Activated naive CD4-positive, alpha-beta T cell treated with anti-CD3 and anti-CD28 coated beads for 36 hours (primary cell): ENCODE results near the gene LURAP1L. TPM values are rescaled to one million over a fixed set of nuclear protein-coding genes. Genes with fewer than 3 reads are reported as not detected.

Experiments used
- CTCF ChIA-PET: fragments of 350-600 bp; sonication (Branson Sonifier 250); formaldehyde crosslinking; loops from one replicate; lab custom pipeline; 2021; ENCODE audit warnings: antibody characterized with exemption; lab: Charles Lee
- DNase-seq: peaks from one replicate; pipeline ENCODE4 v3.0.0-alpha.2; 2020
- H3K27ac Mint-ChIP-seq: one replicate; pipeline ENCODE4 v1.8.0; 2021; ENCODE audit warnings: mild to moderate bottlenecking, mixed read lengths
- H3K27me3 Mint-ChIP-seq: one replicate; pipeline ENCODE4 v1.8.0; 2021; ENCODE audit warnings: low read depth, mixed read lengths
- H3K36me3 Mint-ChIP-seq: one replicate; pipeline ENCODE4 v1.8.0; 2021; ENCODE audit warnings: low read depth, mixed read lengths
- H3K4me1 Mint-ChIP-seq: one replicate; pipeline ENCODE4 v1.8.0; 2021; ENCODE audit warnings: low read depth, mixed read lengths
- H3K4me3 Mint-ChIP-seq: one replicate; pipeline ENCODE4 v1.8.0; 2021; ENCODE audit warnings: mild to moderate bottlenecking, moderate library complexity, mixed read lengths
- H3K9me3 Mint-ChIP-seq: one replicate; pipeline ENCODE4 v1.8.0; 2021; ENCODE audit warnings: mixed read lengths
- intact Hi-C: fragments of 100-400 bp; cut with micrococcal nuclease; formaldehyde crosslinking; loops from one replicate; pipeline ENCODE4 v1.15.1; 2023
- total RNA-seq, 2 experiments: library from RNA; stranded (reverse); gene quantifications; one replicate each; pipeline ENCODE4 v1.2.3, GENCODE V29; 2021

LURAP1L gene
- total RNA-seq, 2 experiments from 2014 or later: not detected

GRCh38 chr9:12801663-12802062, 26.8 kb downstream of the LURAP1L start:
- DNase-seq: no peak
- intact Hi-C loops: no loop called here
- no peak overlapping the region for H3K27ac Mint-ChIP-seq
- H3K36me3 Mint-ChIP-seq: no peaks in the 10 kb centered on the region
- CTCF ChIA-PET: no interaction called here
- H3K9me3 Mint-ChIP-seq: peaks cover 4% of the 10 kb centered on the region
- H3K4me1 Mint-ChIP-seq: no peaks in the 10 kb centered on the region
- no peak overlapping the region for H3K4me3 Mint-ChIP-seq
- no peaks in the 10 kb centered on the region for H3K27me3 Mint-ChIP-seq

GRCh38 chr9:12802093-12802492, 27.3 kb downstream of the LURAP1L start:
- no peaks in the 10 kb centered on the region for H3K27me3 Mint-ChIP-seq
- H3K27ac Mint-ChIP-seq: no peak overlapping the region
- CTCF ChIA-PET: no interaction called here
- no peak for DNase-seq
- peaks cover 4% of the 10 kb centered on the region for H3K9me3 Mint-ChIP-seq
- no peaks in the 10 kb centered on the region for H3K36me3 Mint-ChIP-seq
- intact Hi-C loops: no loop called here
- H3K4me1 Mint-ChIP-seq: no peaks in the 10 kb centered on the region
- no peak overlapping the region for H3K4me3 Mint-ChIP-seq

DNA sequence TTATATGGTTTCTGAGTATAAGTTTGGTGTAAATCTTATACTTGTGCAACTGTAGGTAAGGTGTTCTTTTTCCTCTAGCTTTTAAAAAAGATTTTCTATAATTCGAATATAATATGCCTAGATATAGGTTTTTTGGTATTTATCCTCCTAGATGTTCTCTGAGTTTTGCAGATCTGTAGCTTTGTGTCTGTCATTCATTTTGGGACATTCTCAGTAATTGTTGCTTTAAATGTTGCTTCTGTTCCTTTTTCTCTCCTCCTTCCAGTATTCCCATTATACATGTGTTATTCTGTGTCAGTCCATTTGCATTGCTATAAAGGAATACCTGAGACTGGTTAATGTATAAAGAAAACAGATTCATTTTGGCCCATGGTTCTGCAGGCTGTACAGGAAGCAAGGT, 33.7 kb downstream of the LURAP1L start:
- H3K4me1 Mint-ChIP-seq: no peaks in the 10 kb centered on the region
- H3K27me3 Mint-ChIP-seq: no peaks in the 10 kb centered on the region
- CTCF ChIA-PET: no interaction called here
- H3K4me3 Mint-ChIP-seq: no peak overlapping the region
- intact Hi-C loops: no loop called here
- no peak overlapping the region for H3K27ac Mint-ChIP-seq
- peaks cover 9% of the 10 kb centered on the region for H3K9me3 Mint-ChIP-seq
- no peaks in the 10 kb centered on the region for H3K36me3 Mint-ChIP-seq
- no peak for DNase-seq

DNA sequence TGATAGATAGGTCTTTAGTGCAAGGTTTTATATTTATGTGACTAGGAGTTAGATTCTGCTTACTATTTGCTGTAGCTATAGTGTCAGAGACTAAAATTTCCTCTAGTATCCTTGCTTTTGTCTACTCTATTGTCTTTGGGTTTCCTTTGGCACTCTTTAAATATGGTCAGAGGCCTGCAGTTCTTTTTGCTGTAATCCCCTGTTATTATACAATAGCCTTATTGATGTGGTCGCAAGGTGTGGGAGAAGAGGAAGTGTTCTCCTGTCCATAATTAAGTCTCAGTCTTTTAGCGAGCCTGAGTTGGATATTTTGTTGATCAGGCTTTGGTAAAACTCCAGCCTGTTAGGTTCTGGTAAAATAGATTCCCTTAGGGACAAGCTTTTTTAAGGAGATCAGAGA, 34.9 kb downstream of the LURAP1L start:
- Mint-ChIP-seq H3K9me3 (peaks cover 12% of the 10 kb centered on the region), H3K4me1 (no peaks in the 10 kb centered on the region), H3K4me3 (no peak overlapping the region), H3K27ac (no peak overlapping the region), H3K27me3 (no peaks in the 10 kb centered on the region), H3K36me3 (no peaks in the 10 kb centered on the region)
- DNase-seq: no peak
- intact Hi-C loops: no loop called here
- CTCF ChIA-PET: no interaction called here

DNA sequence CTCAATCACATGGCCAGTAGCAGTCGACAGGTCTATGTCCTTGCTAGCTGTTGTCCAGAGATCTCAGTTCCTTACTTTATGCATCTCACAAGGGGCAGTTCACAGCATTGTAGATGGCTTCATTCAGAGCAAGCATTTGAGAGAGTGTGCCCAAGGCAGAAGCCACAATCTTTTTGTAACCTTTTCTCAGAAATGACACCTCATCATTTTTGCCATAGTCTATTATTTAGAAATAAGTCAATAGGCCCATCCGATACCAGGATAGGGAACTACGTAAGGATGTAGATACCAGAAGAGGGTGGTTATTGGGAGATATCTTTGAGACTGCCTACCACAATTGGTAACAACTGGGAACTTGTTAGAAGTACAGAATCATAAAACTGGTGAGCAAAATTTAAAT, 37.1 kb downstream of the LURAP1L start:
- Mint-ChIP-seq H3K4me1 (no peaks in the 10 kb centered on the region), H3K27me3 (no peaks in the 10 kb centered on the region), H3K27ac (no peak overlapping the region), H3K4me3 (no peak overlapping the region), H3K36me3 (no peaks in the 10 kb centered on the region), H3K9me3 (peaks cover 8% of the 10 kb centered on the region)
- DNase-seq: no peak
- CTCF ChIA-PET: no interaction called here
- intact Hi-C loops: no loop called here

DNA sequence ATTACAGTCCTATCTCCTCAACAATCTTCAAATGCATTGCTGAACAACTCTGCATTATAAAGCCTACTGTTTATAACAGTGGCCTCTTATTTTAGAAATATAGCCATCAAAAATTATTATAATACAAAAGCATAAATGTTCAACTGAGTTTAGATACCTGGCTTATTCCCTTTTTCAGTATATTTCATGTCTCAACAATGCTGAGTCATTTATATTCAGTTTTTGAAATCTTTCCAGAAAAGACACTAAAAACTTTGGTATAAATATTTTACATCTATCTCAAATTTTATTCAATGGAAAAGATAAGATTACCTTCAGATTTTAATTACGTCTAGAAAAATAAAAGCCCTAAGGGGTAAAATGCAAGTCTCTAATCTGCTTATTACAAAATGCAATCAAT, 37.9 kb downstream of the LURAP1L start:
- H3K4me3 Mint-ChIP-seq: no peak overlapping the region
- intact Hi-C loops: no loop called here
- no peaks in the 10 kb centered on the region for H3K36me3 Mint-ChIP-seq
- H3K27me3 Mint-ChIP-seq: no peaks in the 10 kb centered on the region
- CTCF ChIA-PET: no interaction called here
- DNase-seq: no peak
- no peak overlapping the region for H3K27ac Mint-ChIP-seq
- H3K9me3 Mint-ChIP-seq: peaks cover 11% of the 10 kb centered on the region
- H3K4me1 Mint-ChIP-seq: no peaks in the 10 kb centered on the region

GRCh38 chr9:12813533-12813932, 38.7 kb downstream of the LURAP1L start:
- Mint-ChIP-seq H3K36me3 (no peaks in the 10 kb centered on the region), H3K4me3 (no peak overlapping the region), H3K27me3 (no peaks in the 10 kb centered on the region), H3K4me1 (no peaks in the 10 kb centered on the region), H3K9me3 (peaks cover 15% of the 10 kb centered on the region), H3K27ac (no peak overlapping the region)
- CTCF ChIA-PET: no interaction called here
- intact Hi-C loops: no loop called here
- no peak for DNase-seq

GRCh38 chr9:12813960-12814876, 39.4 kb downstream of the LURAP1L start:
- CTCF ChIA-PET: no interaction called here
- no peaks in the 10 kb centered on the region for H3K36me3 Mint-ChIP-seq
- H3K27ac Mint-ChIP-seq: no peak overlapping the region
- intact Hi-C loops: no loop called here
- H3K27me3 Mint-ChIP-seq: no peaks in the 10 kb centered on the region
- H3K4me1 Mint-ChIP-seq: no peaks in the 10 kb centered on the region
- H3K9me3 Mint-ChIP-seq: peaks cover 12% of the 10 kb centered on the region
- DNase-seq: no peak
- H3K4me3 Mint-ChIP-seq: no peak overlapping the region

- Mint-ChIP-seq H3K27me3 (no peaks in the 10 kb centered on the region), H3K36me3 (no peaks in the 10 kb centered on the region), H3K27ac (no peak overlapping the region), H3K9me3 (peaks cover 13% of the 10 kb centered on the region), H3K4me1 (no peaks in the 10 kb centered on the region), H3K4me3 (no peak overlapping the region)
- CTCF ChIA-PET: no interaction called here
- intact Hi-C loops: no loop called here
- DNase-seq: no peak
Measured at GRCh38 chr9:12814877-12815237, 40.0 kb downstream of the LURAP1L start.

DNA sequence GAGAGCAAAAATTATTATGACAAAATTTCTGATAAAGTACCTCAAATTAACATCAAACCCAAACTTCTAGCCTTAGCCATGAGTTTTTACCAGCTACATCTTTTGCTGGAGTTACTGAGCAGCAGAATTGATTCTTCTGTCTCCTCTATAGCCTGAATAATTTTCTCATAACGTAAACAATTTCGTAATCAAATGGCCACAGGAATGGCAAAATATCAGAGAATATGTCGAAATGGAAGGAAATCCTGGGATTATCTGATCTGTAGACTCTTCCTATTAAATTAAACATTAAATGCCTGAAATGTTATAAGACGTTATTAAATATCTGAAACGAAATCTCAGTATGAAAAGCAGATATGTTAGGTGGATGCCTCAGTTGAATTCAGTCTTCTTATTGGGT, 41.1 kb downstream of the LURAP1L start:
- Mint-ChIP-seq H3K4me3 (no peak overlapping the region), H3K4me1 (no peaks in the 10 kb centered on the region), H3K27me3 (no peaks in the 10 kb centered on the region), H3K9me3 (peaks cover 15% of the 10 kb centered on the region), H3K27ac (no peak overlapping the region), H3K36me3 (no peaks in the 10 kb centered on the region)
- DNase-seq: no peak
- CTCF ChIA-PET: no interaction called here
- intact Hi-C loops: no loop called here

DNA sequence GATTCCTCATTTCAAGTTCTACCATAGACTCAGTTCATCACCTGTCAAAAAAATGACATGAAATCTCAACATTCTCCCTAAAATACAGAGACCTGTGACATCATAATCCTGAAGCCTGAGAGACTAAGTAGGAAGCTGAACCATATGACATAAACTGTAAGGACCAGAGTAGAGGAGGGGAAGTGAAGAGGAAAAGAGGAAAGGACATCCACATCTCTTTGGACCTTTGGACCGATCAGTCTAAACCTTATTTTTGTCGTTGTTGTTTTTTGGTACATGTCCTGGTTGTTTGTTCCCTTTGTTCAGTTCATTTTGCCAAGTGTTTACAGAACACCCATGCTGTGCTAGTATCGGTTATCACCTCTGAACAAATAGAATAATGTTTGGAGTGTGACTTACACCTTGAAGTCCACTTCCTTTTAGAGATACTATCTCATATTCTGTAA, 41.9 kb downstream of the LURAP1L start:
- Mint-ChIP-seq H3K9me3 (peaks cover 16% of the 10 kb centered on the region), H3K36me3 (no peaks in the 10 kb centered on the region), H3K4me1 (no peaks in the 10 kb centered on the region), H3K4me3 (no peak overlapping the region), H3K27ac (no peak overlapping the region), H3K27me3 (no peaks in the 10 kb centered on the region)
- intact Hi-C loops: no loop called here
- CTCF ChIA-PET: no interaction called here
- DNase-seq: no peak

DNA sequence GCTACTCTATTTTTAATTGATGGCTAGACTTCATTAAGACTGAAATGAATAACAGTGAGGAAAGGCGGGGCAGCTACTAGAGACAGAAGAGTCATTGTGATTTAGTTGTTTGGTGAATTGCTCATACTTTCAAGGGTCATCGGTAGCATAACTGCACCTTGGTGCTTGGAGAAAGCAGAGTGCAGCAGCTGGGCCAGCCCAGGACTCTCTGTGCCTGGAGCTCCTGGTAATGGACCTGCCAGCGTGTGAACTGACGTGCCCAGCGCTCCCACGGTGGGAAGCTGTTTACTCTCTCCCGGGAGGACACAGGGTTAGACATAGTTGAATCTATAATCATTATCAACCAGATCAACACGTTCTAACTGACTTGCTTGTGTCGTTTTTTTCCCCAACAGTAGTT, 42.9 kb downstream of the LURAP1L start:
- DNase-seq: no peak
- peaks cover 16% of the 10 kb centered on the region for H3K9me3 Mint-ChIP-seq
- no peaks in the 10 kb centered on the region for H3K27me3 Mint-ChIP-seq
- H3K36me3 Mint-ChIP-seq: no peaks in the 10 kb centered on the region
- H3K4me3 Mint-ChIP-seq: no peak overlapping the region
- CTCF ChIA-PET: no interaction called here
- no peaks in the 10 kb centered on the region for H3K4me1 Mint-ChIP-seq
- intact Hi-C loops: no loop called here
- H3K27ac Mint-ChIP-seq: no peak overlapping the region

DNA sequence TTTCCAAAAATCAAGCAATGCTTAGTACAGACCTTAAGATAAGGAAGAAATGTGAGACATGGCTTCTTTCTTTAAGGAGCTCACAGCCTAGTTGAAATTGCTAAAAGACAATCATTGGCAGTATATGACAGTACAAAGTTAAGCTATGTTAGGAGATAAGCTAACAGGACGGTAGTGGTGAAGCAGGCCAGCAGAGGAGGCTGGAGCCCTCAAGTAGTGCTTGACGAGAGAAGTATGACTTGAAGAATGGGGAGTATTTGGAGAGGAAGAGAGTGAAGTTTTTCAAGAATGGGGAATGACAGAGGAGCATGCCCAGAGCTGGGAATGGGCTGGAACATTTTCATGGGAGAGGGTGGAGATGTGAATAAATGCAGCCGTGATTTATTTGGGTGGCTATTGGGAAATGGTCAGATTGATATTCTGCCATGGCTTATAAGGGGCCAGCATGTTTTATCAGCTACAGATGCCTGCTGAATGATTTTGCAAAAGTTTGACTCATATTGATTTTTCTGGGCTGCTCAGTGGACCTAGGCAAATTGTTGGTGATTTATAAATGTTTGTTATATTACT, 43.7 kb downstream of the LURAP1L start:
- H3K9me3 Mint-ChIP-seq: peaks cover 16% of the 10 kb centered on the region
- H3K4me1 Mint-ChIP-seq: no peaks in the 10 kb centered on the region
- intact Hi-C loops: no loop called here
- no peak for DNase-seq
- CTCF ChIA-PET: interaction anchor here (0.6 kb wide), 1 partner anchor 840 kb away, joined by 3 read pairs; no protein-coding TSS in a partner anchor
- no peaks in the 10 kb centered on the region for H3K27me3 Mint-ChIP-seq
- H3K27ac Mint-ChIP-seq: no peak overlapping the region
- no peaks in the 10 kb centered on the region for H3K36me3 Mint-ChIP-seq
- H3K4me3 Mint-ChIP-seq: no peak overlapping the region
